A549 (cell line): ENCODE results near the gene CPE.

Source experiments
- POLR2A ChIP-seq: IDR thresholded peaks from 2 replicates; pipeline ENCODE4 v1.6.1; 2012; ENCODE audit warnings: mild to moderate bottlenecking, low read length
- TF ChIP-seq, protein P1 (sequence below): fragments of >200 bp; sonication (Bioruptor Twin); formaldehyde crosslinking; IDR thresholded peaks from 3 replicates; pipeline ENCODE4 v1.5.1; 2016

DNA sequence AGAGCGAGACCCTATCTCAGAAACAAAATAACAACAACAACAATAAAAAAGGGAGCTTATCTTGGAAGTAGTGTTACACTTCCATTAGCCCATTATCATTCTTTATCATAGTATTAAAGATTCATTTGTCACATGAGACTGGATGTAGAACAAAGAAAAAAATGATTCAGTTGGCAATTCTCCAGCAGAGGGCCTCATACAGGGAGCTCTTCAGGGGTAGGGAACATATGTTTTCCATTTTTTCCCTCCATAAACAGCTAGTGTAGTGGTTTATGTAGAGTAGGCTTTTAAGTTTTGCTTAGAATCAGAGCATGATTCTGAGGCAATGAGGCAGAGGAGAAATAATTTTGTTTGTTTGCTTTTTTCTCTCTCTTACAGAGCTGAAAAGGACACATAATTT, 5.8 kb downstream of the CPE start:
- TF ChIP-seq, protein P1, sequence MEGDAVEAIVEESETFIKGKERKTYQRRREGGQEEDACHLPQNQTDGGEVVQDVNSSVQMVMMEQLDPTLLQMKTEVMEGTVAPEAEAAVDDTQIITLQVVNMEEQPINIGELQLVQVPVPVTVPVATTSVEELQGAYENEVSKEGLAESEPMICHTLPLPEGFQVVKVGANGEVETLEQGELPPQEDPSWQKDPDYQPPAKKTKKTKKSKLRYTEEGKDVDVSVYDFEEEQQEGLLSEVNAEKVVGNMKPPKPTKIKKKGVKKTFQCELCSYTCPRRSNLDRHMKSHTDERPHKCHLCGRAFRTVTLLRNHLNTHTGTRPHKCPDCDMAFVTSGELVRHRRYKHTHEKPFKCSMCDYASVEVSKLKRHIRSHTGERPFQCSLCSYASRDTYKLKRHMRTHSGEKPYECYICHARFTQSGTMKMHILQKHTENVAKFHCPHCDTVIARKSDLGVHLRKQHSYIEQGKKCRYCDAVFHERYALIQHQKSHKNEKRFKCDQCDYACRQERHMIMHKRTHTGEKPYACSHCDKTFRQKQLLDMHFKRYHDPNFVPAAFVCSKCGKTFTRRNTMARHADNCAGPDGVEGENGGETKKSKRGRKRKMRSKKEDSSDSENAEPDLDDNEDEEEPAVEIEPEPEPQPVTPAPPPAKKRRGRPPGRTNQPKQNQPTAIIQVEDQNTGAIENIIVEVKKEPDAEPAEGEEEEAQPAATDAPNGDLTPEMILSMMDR: no peak
- no peak for TF ChIP-seq POLR2A
